Lower leg skin (tissue), 3 donors: ENCODE data around the gene RMI2.

Source experiments
- POLR2A ChIP-seq, 2 donors: fragments of 450-650 bp; IDR thresholded peaks; one replicate each; pipeline ENCODE4 v1.6.1; 2016 to 2017; ENCODE audit warnings: antibody characterized with exemption in 2 of 2, mild to moderate bottlenecking in 1 of 2, moderate library complexity in 1 of 2
- TF ChIP-seq, protein P1 (sequence below), 3 donors: fragments of 450-650 bp; IDR thresholded peaks; one replicate each; pipeline ENCODE4 v1.5.1; 2016; ENCODE audit warnings: antibody characterized with exemption in 3 of 3, mild to moderate bottlenecking in 3 of 3, moderate library complexity in 2 of 3

- TF ChIP-seq, protein P1, sequence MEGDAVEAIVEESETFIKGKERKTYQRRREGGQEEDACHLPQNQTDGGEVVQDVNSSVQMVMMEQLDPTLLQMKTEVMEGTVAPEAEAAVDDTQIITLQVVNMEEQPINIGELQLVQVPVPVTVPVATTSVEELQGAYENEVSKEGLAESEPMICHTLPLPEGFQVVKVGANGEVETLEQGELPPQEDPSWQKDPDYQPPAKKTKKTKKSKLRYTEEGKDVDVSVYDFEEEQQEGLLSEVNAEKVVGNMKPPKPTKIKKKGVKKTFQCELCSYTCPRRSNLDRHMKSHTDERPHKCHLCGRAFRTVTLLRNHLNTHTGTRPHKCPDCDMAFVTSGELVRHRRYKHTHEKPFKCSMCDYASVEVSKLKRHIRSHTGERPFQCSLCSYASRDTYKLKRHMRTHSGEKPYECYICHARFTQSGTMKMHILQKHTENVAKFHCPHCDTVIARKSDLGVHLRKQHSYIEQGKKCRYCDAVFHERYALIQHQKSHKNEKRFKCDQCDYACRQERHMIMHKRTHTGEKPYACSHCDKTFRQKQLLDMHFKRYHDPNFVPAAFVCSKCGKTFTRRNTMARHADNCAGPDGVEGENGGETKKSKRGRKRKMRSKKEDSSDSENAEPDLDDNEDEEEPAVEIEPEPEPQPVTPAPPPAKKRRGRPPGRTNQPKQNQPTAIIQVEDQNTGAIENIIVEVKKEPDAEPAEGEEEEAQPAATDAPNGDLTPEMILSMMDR (IDR thresholded peaks at IDR 0.05): no peak
- no peak for TF ChIP-seq POLR2A (IDR thresholded peaks at IDR 0.05)
Measured at GRCh38 chr16:11325404-11326083, 19.7 kb upstream of the RMI2 start.
